Right lobe of liver (tissue), 6 donors: Measurements from ENCODE around the gene S100A8. TPM values are rescaled to one million over a fixed set of nuclear protein-coding genes. Genes with fewer than 3 reads are reported as not detected.

Experiments
- ATAC-seq, 4 donors: fragments of 200-7000 bp; cut with Tn5 transposase; one replicate each; pipeline ENCODE4 v1.9.1; 2020; ENCODE audit warnings: mild to moderate bottlenecking in 4 of 4, moderate library complexity in 4 of 4
- DNase-seq, 3 donors: peaks; one replicate each; pipeline ENCODE4 v3.0.0-alpha.2; 2020
- H3K27ac ChIP-seq, 3 donors: fragments of 200-600 bp; one replicate each; pipeline ENCODE4 v1.8.0; 2022
- H3K27me3 ChIP-seq, 2 donors: fragments of 200-600 bp; one replicate each; pipeline ENCODE4 v1.8.0; 2022
- H3K36me3 ChIP-seq, 4 donors: fragments of 200-600 bp; sonication (generic) in 1 of 4; one replicate each; pipeline versions ENCODE4 v1.5.1 to v1.8.0; 2017 to 2022; ENCODE audit warnings: control low read depth in 1 of 4
- H3K4me1 ChIP-seq, 4 donors: fragments of 200-600 bp; sonication (generic) in 1 of 4; one replicate each; pipeline versions ENCODE4 v1.5.1 to v1.8.0; 2017 to 2022; ENCODE audit warnings: control low read depth in 1 of 4
- H3K4me3 ChIP-seq, 3 donors: fragments of 200-600 bp; one replicate each; pipeline ENCODE4 v1.8.0; 2022
- H3K9me3 ChIP-seq, 4 donors: fragments of 200-600 bp; sonication (generic) in 1 of 4; one replicate each; pipeline versions ENCODE4 v1.5.1 to v1.8.0; 2017 to 2022; ENCODE audit warnings: control low read depth in 1 of 4
- CTCF ChIP-seq, 4 donors: fragments of 200-600 bp in 3 of 4; fragments of 450-650 bp in 1 of 4; IDR thresholded peaks; one replicate each; pipeline versions ENCODE4 v1.5.1 to v1.8.0; 2016 to 2022; ENCODE audit warnings: antibody characterized with exemption in 4 of 4, mild to moderate bottlenecking in 2 of 4
- POLR2A ChIP-seq: fragments of 450-650 bp; IDR thresholded peaks from one replicate; pipeline ENCODE4 v1.6.1; 2017; ENCODE audit warnings: antibody characterized with exemption, mild to moderate bottlenecking
- WGBS: methylation state at CpG from one replicate; pipeline ENCODE4 v1.1.6; 2018; ENCODE audit warnings: low coverage, low lambda C conversion rate; ENCODE audit not compliant: insufficient coverage; ENCODE audit errors: missing lambda C conversion rate; 5-methylcytosine and 5-hydroxymethylcytosine counted together
- intact Hi-C, 2 donors: fragments of 100-400 bp; cut with DNase I; formaldehyde crosslinking; loops; one replicate each; pipeline versions ENCODE4 v1.11.2 to v1.14.1; 2022
- total RNA-seq, 6 experiments: library from RNA; depleted of rRNA in 2 of 6; stranded (reverse); fragments of >200 nt in 2 of 6; fragmentation: NEBNext Ultra II Directional in 3 of 6; extraction: Animal tissue kit (Norgen Biotek cat#: 25700) in 3 of 6; gene quantifications; one replicate each; pipeline versions ENCODE4 v1.1.0 to v1.2.4, GENCODE V29; 2016 to 2023
- donor health status: DM: no; HTN: yes; CAD: no.
- donor health status: DM: no; HTN: no; CAD: no.
- donor health status: DM: no; HTN: no; CAD: no.
- donor health status: DM: no; HTN: yes; CAD: no.
- donor health status: DM: no; HTN: yes; CAD: no.

S100A8 gene
- total RNA-seq, 6 experiments from 2014 or later, result 16.0 to 47.4 (median 30.0) TPM

GRCh38 chr1:153428791-153429190 is 37.9 kb upstream of the S100A8 start:
- no CpG with 5 or more reads among the region's 6 CpGs for WGBS
- TF ChIP-seq POLR2A, result no peak
- TF ChIP-seq CTCF (IDR thresholded peaks at IDR 0.05), result no peak
- Histone ChIP-seq H3K4me1 (no peaks in the 10 kb centered on the region), H3K4me3 (no peak overlapping the region), H3K27ac (no peak overlapping the region), H3K36me3 (no peaks in the 10 kb centered on the region), H3K27me3 (no peaks in the 10 kb centered on the region), H3K9me3 (no peaks in the 10 kb centered on the region)
- no peak for DNase-seq
- intact Hi-C loops, result no loop called here
- no peak for ATAC-seq

- WGBS, result 53% methylated on average over 9 of the region's 12 CpGs
- no peaks in the 10 kb centered on the region for H3K27me3 ChIP-seq
Observed at GRCh38 chr1:153428073-153428638, 37.3 kb upstream of the S100A8 start.

DNA sequence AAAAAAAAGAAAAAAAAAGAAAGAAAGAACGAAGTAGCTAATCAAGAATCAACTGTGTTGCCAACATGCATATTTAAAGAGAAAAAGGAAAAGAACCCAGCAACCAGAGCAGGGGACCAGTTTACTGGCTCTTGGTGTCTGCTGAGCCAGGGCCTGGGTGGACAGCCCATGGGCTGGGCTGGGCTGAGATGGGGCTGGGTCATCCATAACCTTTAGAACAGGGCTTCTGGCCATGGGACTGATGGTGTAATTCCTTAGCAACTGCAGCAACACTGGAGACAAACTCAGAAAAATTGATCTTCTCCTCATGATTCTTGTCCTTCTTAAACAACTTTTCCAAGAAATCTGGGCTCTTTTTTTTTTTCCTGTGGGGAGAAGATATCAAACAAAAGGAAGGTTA is 35.9 kb upstream of the S100A8 start:
- WGBS, result 17% methylated on average over 1 of the region's 1 CpG
- ATAC-seq (no peak), DNase-seq (no peak)
- intact Hi-C loops, result no loop called here
- Histone ChIP-seq H3K4me3 (no peak overlapping the region), H3K9me3 (no peaks in the 10 kb centered on the region), H3K4me1 (no peaks in the 10 kb centered on the region), H3K36me3 (no peaks in the 10 kb centered on the region), H3K27me3 (no peaks in the 10 kb centered on the region), H3K27ac (no peak overlapping the region)
- TF ChIP-seq POLR2A, result no peak
- no peak for TF ChIP-seq CTCF (IDR thresholded peaks at IDR 0.05)

More at GRCh38 chr1:153428073-153428638, 37.3 kb upstream of the S100A8 start:
- ATAC-seq (no peak), DNase-seq (no peak)
- H3K4me1 ChIP-seq, result no peaks in the 10 kb centered on the region
- TF ChIP-seq POLR2A (no peak), CTCF (IDR thresholded peaks at IDR 0.05) (no peak)
- no peak overlapping the region for H3K27ac ChIP-seq
- H3K36me3 ChIP-seq, result no peaks in the 10 kb centered on the region
- no peaks in the 10 kb centered on the region for H3K9me3 ChIP-seq
- intact Hi-C loops, result no loop called here
- H3K4me3 ChIP-seq, result no peak overlapping the region

DNA sequence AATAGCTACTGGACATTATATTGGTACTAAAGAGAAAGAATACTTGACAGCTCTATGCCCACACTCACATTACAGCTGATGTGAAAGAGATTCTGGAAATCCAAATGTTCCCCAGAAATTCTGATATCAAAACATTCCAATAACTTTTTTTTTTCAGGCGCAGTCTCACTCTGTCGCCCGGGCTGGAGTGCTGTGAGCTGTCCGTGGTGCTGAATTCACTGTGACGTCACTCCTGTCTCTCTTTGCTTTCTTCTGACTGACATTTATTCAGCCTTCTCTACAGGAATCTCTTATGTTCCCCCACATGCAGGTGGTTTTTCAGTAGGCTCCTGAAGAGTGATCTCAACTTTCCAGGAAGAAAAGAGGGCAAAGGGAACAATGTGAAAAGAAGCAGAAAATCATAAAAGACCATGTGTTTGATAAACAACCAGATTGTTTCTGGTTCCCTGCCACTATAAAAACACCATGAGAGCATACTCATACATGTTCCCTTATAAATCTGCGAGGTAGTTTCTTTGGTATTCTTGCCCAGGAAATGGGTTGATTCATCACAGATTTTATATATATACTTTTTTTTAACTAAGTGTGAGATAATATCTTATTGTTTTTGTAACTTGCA is 31.7 kb upstream of the S100A8 start:
- no peak for TF ChIP-seq POLR2A
- no peak for TF ChIP-seq CTCF (IDR thresholded peaks at IDR 0.05)
- H3K9me3 ChIP-seq, result no peaks in the 10 kb centered on the region
- 4% methylated on average over 6 of the region's 6 CpGs for WGBS
- no peak overlapping the region for H3K27ac ChIP-seq
- no peaks in the 10 kb centered on the region for H3K36me3 ChIP-seq
- intact Hi-C loops, result no loop called here
- ATAC-seq, result peak; percentile 71 to 85 (median 78)
- peak; percentile 62 to 69 (median 68) for DNase-seq
- no peaks in the 10 kb centered on the region for H3K27me3 ChIP-seq
- H3K4me1 ChIP-seq, result no peaks in the 10 kb centered on the region
- no peak overlapping the region for H3K4me3 ChIP-seq
